IMR-90 (cell line): Measurements from ENCODE around the gene DUS3L.

Experiments used
- MXI1 ChIP-seq: IDR thresholded peaks from 2 replicates; pipeline ENCODE4 v1.6.1; 2012; ENCODE audit warnings: low read depth, mild to moderate bottlenecking, low read length, moderate library complexity, borderline replicate concordance
- POLR2A ChIP-seq: IDR thresholded peaks from 2 replicates; pipeline ENCODE4 v1.6.1; 2012; ENCODE audit warnings: mild to moderate bottlenecking, low read depth, low read length
- TF ChIP-seq, protein P1 (sequence below): conservative IDR thresholded peaks from 2 replicates; pipeline ENCODE4 v1.5.1; 2012; ENCODE audit warnings: mild to moderate bottlenecking, low read depth, low read length, improper control_type of control experiment

DNA sequence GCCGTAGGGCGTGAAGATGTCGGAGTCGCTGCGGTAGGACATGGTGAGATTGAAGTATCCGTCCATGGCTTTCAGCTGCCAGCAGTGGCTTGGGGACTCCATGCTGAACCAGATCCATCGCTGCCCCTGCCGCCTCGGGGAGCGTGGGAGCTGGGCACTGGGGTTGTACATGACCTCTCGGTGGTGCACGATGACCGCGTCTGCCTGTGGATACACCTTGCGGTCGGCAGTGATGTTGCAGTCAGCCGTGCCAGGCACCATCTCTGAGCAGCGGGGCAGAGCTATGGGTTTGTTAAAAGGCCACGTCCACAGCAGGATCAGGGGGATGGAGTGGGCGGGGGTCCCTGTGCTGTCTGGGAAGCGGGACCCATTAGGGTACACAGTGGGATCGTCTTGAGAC, 41.1 kb upstream of the DUS3L start:
- TF ChIP-seq, protein P1, sequence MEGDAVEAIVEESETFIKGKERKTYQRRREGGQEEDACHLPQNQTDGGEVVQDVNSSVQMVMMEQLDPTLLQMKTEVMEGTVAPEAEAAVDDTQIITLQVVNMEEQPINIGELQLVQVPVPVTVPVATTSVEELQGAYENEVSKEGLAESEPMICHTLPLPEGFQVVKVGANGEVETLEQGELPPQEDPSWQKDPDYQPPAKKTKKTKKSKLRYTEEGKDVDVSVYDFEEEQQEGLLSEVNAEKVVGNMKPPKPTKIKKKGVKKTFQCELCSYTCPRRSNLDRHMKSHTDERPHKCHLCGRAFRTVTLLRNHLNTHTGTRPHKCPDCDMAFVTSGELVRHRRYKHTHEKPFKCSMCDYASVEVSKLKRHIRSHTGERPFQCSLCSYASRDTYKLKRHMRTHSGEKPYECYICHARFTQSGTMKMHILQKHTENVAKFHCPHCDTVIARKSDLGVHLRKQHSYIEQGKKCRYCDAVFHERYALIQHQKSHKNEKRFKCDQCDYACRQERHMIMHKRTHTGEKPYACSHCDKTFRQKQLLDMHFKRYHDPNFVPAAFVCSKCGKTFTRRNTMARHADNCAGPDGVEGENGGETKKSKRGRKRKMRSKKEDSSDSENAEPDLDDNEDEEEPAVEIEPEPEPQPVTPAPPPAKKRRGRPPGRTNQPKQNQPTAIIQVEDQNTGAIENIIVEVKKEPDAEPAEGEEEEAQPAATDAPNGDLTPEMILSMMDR, result no peak
- no peak for TF ChIP-seq MXI1
- TF ChIP-seq POLR2A, result no peak
